ENCODE results near the gene AGO1. TPM values are rescaled to one million over a fixed set of nuclear protein-coding genes. Genes with fewer than 3 reads are reported as not detected.

The AGO1 gene
- polyA plus RNA-seq, 1 experiment, result 13.1 TPM

GRCh38 chr1:35939484-35939883 lies 56.5 kb downstream of the AGO1 start:
- DNase-seq (ENCODE audit: low read depth), result no peak
- POLR2A ChIA-PET, result no interaction called here
- Histone ChIP-seq H3K27me3 (ENCODE audit: control insufficient read depth, insufficient read depth, low read length) (no peaks in the 10 kb centered on the region), H3K4me3 (ENCODE audit: low read depth, low read length) (no peak overlapping the region), H3K36me3 (ENCODE audit: control insufficient read depth, insufficient read depth, low read length) (no peaks in the 10 kb centered on the region)
- CTCF ChIA-PET, result no interaction called here
- TF ChIP-seq CTCF (IDR thresholded peaks at IDR 0.05; ENCODE audit: insufficient read depth, low read depth, low read length), result no peak

- ChIA-PET POLR2A (no interaction called here), CTCF (no interaction called here)
- DNase-seq (ENCODE audit: low read depth), result no peak
- no peak for TF ChIP-seq CTCF (IDR thresholded peaks at IDR 0.05; ENCODE audit: insufficient read depth, low read depth, low read length)
- Histone ChIP-seq H3K36me3 (ENCODE audit: control insufficient read depth, insufficient read depth, low read length) (no peaks in the 10 kb centered on the region), H3K4me3 (ENCODE audit: low read depth, low read length) (no peak overlapping the region), H3K27me3 (ENCODE audit: control insufficient read depth, insufficient read depth, low read length) (no peaks in the 10 kb centered on the region)
These were observed 62.3 kb downstream of the AGO1 start for GRCh38 chr1:35945327-35945726.

- CTCF ChIA-PET, result no interaction called here
- TF ChIP-seq CTCF (IDR thresholded peaks at IDR 0.05; ENCODE audit: insufficient read depth, low read depth, low read length), result no peak
- Histone ChIP-seq H3K36me3 (ENCODE audit: control insufficient read depth, insufficient read depth, low read length) (no peaks in the 10 kb centered on the region), H3K4me3 (ENCODE audit: low read depth, low read length) (no peak overlapping the region), H3K27me3 (ENCODE audit: control insufficient read depth, insufficient read depth, low read length) (no peaks in the 10 kb centered on the region)
- no peak for DNase-seq (ENCODE audit: low read depth)
- POLR2A ChIA-PET, result no interaction called here
These were observed 64.5 kb downstream of the AGO1 start for GRCh38 chr1:35947547-35947946.

- Histone ChIP-seq H3K4me3 (ENCODE audit: low read depth, low read length) (no peak overlapping the region), H3K27me3 (ENCODE audit: control insufficient read depth, insufficient read depth, low read length) (no peaks in the 10 kb centered on the region), H3K36me3 (ENCODE audit: control insufficient read depth, insufficient read depth, low read length) (peaks cover 2% of the 10 kb centered on the region; the same call in 1 of the 2 replicates)
- ChIA-PET CTCF (interaction anchor here (0.5 kb wide), 1 partner anchor 29 kb away, joined by 3 read pairs; no protein-coding TSS in a partner anchor), POLR2A (no interaction called here)
- DNase-seq (ENCODE audit: low read depth), result no peak
- TF ChIP-seq CTCF (IDR thresholded peaks at IDR 0.05; ENCODE audit: insufficient read depth, low read depth, low read length), result no peak
These were observed 75.5 kb downstream of the AGO1 start for GRCh38 chr1:35958558-35958957.

- Histone ChIP-seq H3K4me3 (ENCODE audit: low read depth, low read length) (no peak overlapping the region), H3K27me3 (ENCODE audit: control insufficient read depth, insufficient read depth, low read length) (no peaks in the 10 kb centered on the region), H3K36me3 (ENCODE audit: control insufficient read depth, insufficient read depth, low read length) (peaks cover 2% of the 10 kb centered on the region; the same call in 1 of the 2 replicates)
- POLR2A ChIA-PET, result no interaction called here
- DNase-seq (ENCODE audit: low read depth), result no peak
- CTCF ChIA-PET, result interaction anchor here (0.5 kb wide), 1 partner anchor 28 kb away, joined by 3 read pairs; no protein-coding TSS in a partner anchor
- TF ChIP-seq CTCF (IDR thresholded peaks at IDR 0.05; ENCODE audit: insufficient read depth, low read depth, low read length), result no peak
These were observed 76.3 kb downstream of the AGO1 start for GRCh38 chr1:35959304-35959703.

All from BJ (cell line).